ENCODE results near the gene ST8SIA4.

Gene ST8SIA4

GRCh38 chr5:100858987-100859545, 44.0 kb downstream of the ST8SIA4 start:
- no peak overlapping the region for H3K4me3 ChIP-seq (ENCODE audit: insufficient read depth in 1 of 2, low read depth in 1 of 2, low read length in 2 of 2)
- DNase-seq: no peak
- no peaks in the 10 kb centered on the region for H3K9me3 ChIP-seq (ENCODE audit: control insufficient read depth, low read length)
- H3K27me3 ChIP-seq (ENCODE audit: control insufficient read depth in 1 of 2, insufficient read depth in 1 of 2, low read length in 2 of 2): no peaks in the 10 kb centered on the region
- no peak overlapping the region for H2AK5ac ChIP-seq (ENCODE audit: low read length, severe bottlenecking)
- no peak overlapping the region for H2BK120ac ChIP-seq (ENCODE audit: low read depth, low read length)
- H2BK15ac ChIP-seq (ENCODE audit: low read depth, poor library complexity, severe bottlenecking): no peak overlapping the region
- WGBS: no CpG with 5 or more reads among the region's 1 CpG
- no peak overlapping the region for H3K23ac ChIP-seq (ENCODE audit: low read length in 2 of 2)
- no peak overlapping the region for H4K91ac ChIP-seq (ENCODE audit: low read length)
- H3K4me2 ChIP-seq (ENCODE audit: low read length, poor library complexity, severe bottlenecking): no peak overlapping the region
- no peak overlapping the region for H3K18ac ChIP-seq (ENCODE audit: low read depth in 1 of 2, low read length in 2 of 2)
- no peak overlapping the region for H2BK5ac ChIP-seq (ENCODE audit: low read depth, low read length, poor library complexity, severe bottlenecking)
- H3K4ac ChIP-seq (ENCODE audit: low read depth in 1 of 2, low read length in 2 of 2): no peak overlapping the region
- H2AFZ ChIP-seq (ENCODE audit: low read depth, low read length): no peak overlapping the region
- H3K36me3 ChIP-seq (ENCODE audit: control insufficient read depth in 1 of 2, insufficient read depth in 2 of 2, low read depth in 1 of 2, low read length in 2 of 2): no peaks in the 10 kb centered on the region
- H3K14ac ChIP-seq (ENCODE audit: low read length in 2 of 2): no peak overlapping the region
- H3K9ac ChIP-seq (ENCODE audit: low read length): no peak overlapping the region
- no peak overlapping the region for H3K27ac ChIP-seq (ENCODE audit: low read length, poor library complexity, severe bottlenecking)
- H2BK12ac ChIP-seq (ENCODE audit: low read length in 2 of 2): no peak overlapping the region
- H3K4me1 ChIP-seq (ENCODE audit: control insufficient read depth, insufficient read depth, low read depth, low read length): no peaks in the 10 kb centered on the region
- no peak overlapping the region for H4K8ac ChIP-seq (ENCODE audit: low read length)
- H3K79me1 ChIP-seq (replicated peaks; ENCODE audit: low read length, poor library complexity, severe bottlenecking): no peaks in the 10 kb centered on the region

- Histone ChIP-seq H3K4me1 (ENCODE audit: control insufficient read depth, insufficient read depth, low read depth, low read length) (no peaks in the 10 kb centered on the region), H3K36me3 (ENCODE audit: control insufficient read depth in 1 of 2, insufficient read depth in 2 of 2, low read depth in 1 of 2, low read length in 2 of 2) (no peaks in the 10 kb centered on the region), H2BK120ac (ENCODE audit: low read depth, low read length) (no peak overlapping the region), H2AFZ (ENCODE audit: low read depth, low read length) (no peak overlapping the region), H3K4me2 (ENCODE audit: low read length, poor library complexity, severe bottlenecking) (no peak overlapping the region), H3K14ac (ENCODE audit: low read length in 2 of 2) (no peak overlapping the region), H4K91ac (ENCODE audit: low read length) (no peak overlapping the region), H3K9me3 (ENCODE audit: control insufficient read depth, low read length) (no peaks in the 10 kb centered on the region), H3K4me3 (ENCODE audit: insufficient read depth in 1 of 2, low read depth in 1 of 2, low read length in 2 of 2) (no peak overlapping the region), H2BK12ac (ENCODE audit: low read length in 2 of 2) (no peak overlapping the region), H3K18ac (ENCODE audit: low read depth in 1 of 2, low read length in 2 of 2) (no peak overlapping the region), H2BK15ac (ENCODE audit: low read depth, poor library complexity, severe bottlenecking) (no peak overlapping the region), H3K23ac (ENCODE audit: low read length in 2 of 2) (no peak overlapping the region), H3K79me1 (replicated peaks; ENCODE audit: low read length, poor library complexity, severe bottlenecking) (no peaks in the 10 kb centered on the region), H2BK5ac (ENCODE audit: low read depth, low read length, poor library complexity, severe bottlenecking) (no peak overlapping the region), H4K8ac (ENCODE audit: low read length) (no peak overlapping the region), H3K27me3 (ENCODE audit: control insufficient read depth in 1 of 2, insufficient read depth in 1 of 2, low read length in 2 of 2) (no peaks in the 10 kb centered on the region), H2AK5ac (ENCODE audit: low read length, severe bottlenecking) (no peak overlapping the region), H3K4ac (ENCODE audit: low read depth in 1 of 2, low read length in 2 of 2) (no peak overlapping the region), H3K27ac (ENCODE audit: low read length, poor library complexity, severe bottlenecking) (no peak overlapping the region), H3K9ac (ENCODE audit: low read length) (no peak overlapping the region)
- DNase-seq: no peak
- 96% methylated on average over 2 of the region's 2 CpGs for WGBS
Measured at GRCh38 chr5:100856462-100856861, 46.6 kb downstream of the ST8SIA4 start.

- H3K4me2 ChIP-seq (ENCODE audit: low read length, poor library complexity, severe bottlenecking): no peak overlapping the region
- H2BK5ac ChIP-seq (ENCODE audit: low read depth, low read length, poor library complexity, severe bottlenecking): no peak overlapping the region
Measured at GRCh38 chr5:100855937-100856430, 47.1 kb downstream of the ST8SIA4 start.

DNA sequence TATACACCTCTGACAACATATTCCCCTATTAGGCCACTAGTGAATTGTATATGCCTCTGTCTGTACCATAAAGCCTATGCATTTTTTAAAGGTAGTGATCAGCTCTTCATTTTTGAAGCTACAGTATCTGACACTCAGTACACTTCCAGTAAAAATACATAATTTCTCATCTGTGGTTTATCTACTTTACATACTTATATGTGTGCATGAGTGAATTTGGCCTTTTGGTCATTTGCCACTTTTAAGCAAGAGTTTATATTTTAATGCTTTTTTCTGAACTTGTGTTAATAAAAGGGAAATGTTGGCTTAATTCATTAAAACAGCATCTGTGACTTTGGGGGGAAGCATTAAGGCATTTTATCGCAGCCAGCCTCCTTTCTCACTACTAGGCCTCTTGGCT, 47.8 kb downstream of the ST8SIA4 start:
- H3K4me1 ChIP-seq (ENCODE audit: control insufficient read depth, insufficient read depth, low read depth, low read length): no peaks in the 10 kb centered on the region
- H2BK12ac ChIP-seq (ENCODE audit: low read length in 2 of 2): no peak overlapping the region
- no peak overlapping the region for H3K14ac ChIP-seq (ENCODE audit: low read length in 2 of 2)
- no peak overlapping the region for H4K91ac ChIP-seq (ENCODE audit: low read length)
- H3K36me3 ChIP-seq (ENCODE audit: control insufficient read depth in 1 of 2, insufficient read depth in 2 of 2, low read depth in 1 of 2, low read length in 2 of 2): no peaks in the 10 kb centered on the region
- no peak overlapping the region for H3K9ac ChIP-seq (ENCODE audit: low read length)
- H2AK5ac ChIP-seq (ENCODE audit: low read length, severe bottlenecking): no peak overlapping the region
- WGBS: 100% methylated on average over 1 of the region's 1 CpG
- no peak overlapping the region for H2BK120ac ChIP-seq (ENCODE audit: low read depth, low read length)
- no peak overlapping the region for H3K23ac ChIP-seq (ENCODE audit: low read length in 2 of 2)
- H2AFZ ChIP-seq (ENCODE audit: low read depth, low read length): no peak overlapping the region
- H3K9me3 ChIP-seq (ENCODE audit: control insufficient read depth, low read length): no peaks in the 10 kb centered on the region
- H3K27ac ChIP-seq (ENCODE audit: low read length, poor library complexity, severe bottlenecking): no peak overlapping the region
- no peak overlapping the region for H2BK15ac ChIP-seq (ENCODE audit: low read depth, poor library complexity, severe bottlenecking)
- no peak overlapping the region for H3K18ac ChIP-seq (ENCODE audit: low read depth in 1 of 2, low read length in 2 of 2)
- H2BK5ac ChIP-seq (ENCODE audit: low read depth, low read length, poor library complexity, severe bottlenecking): no peak overlapping the region
- H3K4ac ChIP-seq (ENCODE audit: low read depth in 1 of 2, low read length in 2 of 2): no peak overlapping the region
- DNase-seq: no peak
- H3K4me2 ChIP-seq (ENCODE audit: low read length, poor library complexity, severe bottlenecking): no peak overlapping the region
- H3K4me3 ChIP-seq (ENCODE audit: insufficient read depth in 1 of 2, low read depth in 1 of 2, low read length in 2 of 2): no peak overlapping the region
- H3K79me1 ChIP-seq (replicated peaks; ENCODE audit: low read length, poor library complexity, severe bottlenecking): no peaks in the 10 kb centered on the region
- no peaks in the 10 kb centered on the region for H3K27me3 ChIP-seq (ENCODE audit: control insufficient read depth in 1 of 2, insufficient read depth in 1 of 2, low read length in 2 of 2)
- H4K8ac ChIP-seq (ENCODE audit: low read length): no peak overlapping the region

More at GRCh38 chr5:100855937-100856430, 47.1 kb downstream of the ST8SIA4 start:
- no peak overlapping the region for H2BK15ac ChIP-seq (ENCODE audit: low read depth, poor library complexity, severe bottlenecking)
- no peaks in the 10 kb centered on the region for H3K9me3 ChIP-seq (ENCODE audit: control insufficient read depth, low read length)
- no peak overlapping the region for H3K14ac ChIP-seq (ENCODE audit: low read length in 2 of 2)
- H3K79me1 ChIP-seq (replicated peaks; ENCODE audit: low read length, poor library complexity, severe bottlenecking): no peaks in the 10 kb centered on the region
- no peak overlapping the region for H2BK120ac ChIP-seq (ENCODE audit: low read depth, low read length)
- H3K4me1 ChIP-seq (ENCODE audit: control insufficient read depth, insufficient read depth, low read depth, low read length): no peaks in the 10 kb centered on the region
- H4K8ac ChIP-seq (ENCODE audit: low read length): no peak overlapping the region
- WGBS: 75% methylated on average over 3 of the region's 6 CpGs
- no peak overlapping the region for H3K4ac ChIP-seq (ENCODE audit: low read depth in 1 of 2, low read length in 2 of 2)
- H3K27ac ChIP-seq (ENCODE audit: low read length, poor library complexity, severe bottlenecking): no peak overlapping the region
- no peak overlapping the region for H3K4me3 ChIP-seq (ENCODE audit: insufficient read depth in 1 of 2, low read depth in 1 of 2, low read length in 2 of 2)
- no peak overlapping the region for H4K91ac ChIP-seq (ENCODE audit: low read length)
- H3K18ac ChIP-seq (ENCODE audit: low read depth in 1 of 2, low read length in 2 of 2): no peak overlapping the region
- no peak overlapping the region for H3K9ac ChIP-seq (ENCODE audit: low read length)
- no peak overlapping the region for H2BK12ac ChIP-seq (ENCODE audit: low read length in 2 of 2)
- H3K23ac ChIP-seq (ENCODE audit: low read length in 2 of 2): no peak overlapping the region
- DNase-seq: no peak
- no peaks in the 10 kb centered on the region for H3K36me3 ChIP-seq (ENCODE audit: control insufficient read depth in 1 of 2, insufficient read depth in 2 of 2, low read depth in 1 of 2, low read length in 2 of 2)
- H2AK5ac ChIP-seq (ENCODE audit: low read length, severe bottlenecking): no peak overlapping the region
- H3K27me3 ChIP-seq (ENCODE audit: control insufficient read depth in 1 of 2, insufficient read depth in 1 of 2, low read length in 2 of 2): no peaks in the 10 kb centered on the region
- H2AFZ ChIP-seq (ENCODE audit: low read depth, low read length): no peak overlapping the region

All from mesenchymal stem cell (in vitro differentiated cells and primary cell).